Rectal smooth muscle tissue (tissue), 1 donor: ENCODE measurements around the gene CYSRT1.

Source experiments
- H3K27ac ChIP-seq: one replicate; pipeline ENCODE4 v1.7.0; 2013; ENCODE audit warnings: low read depth, low read length, inconsistent platforms
- H3K27me3 ChIP-seq: one replicate; pipeline ENCODE4 v1.7.0; 2013; ENCODE audit warnings: low read length; ENCODE audit not compliant: control insufficient read depth, insufficient read depth
- H3K36me3 ChIP-seq: one replicate; pipeline ENCODE4 v1.7.0; 2013; ENCODE audit warnings: low read length; ENCODE audit not compliant: control insufficient read depth, insufficient read depth
- H3K4me1 ChIP-seq: one replicate; pipeline ENCODE4 v1.7.0; 2013; ENCODE audit warnings: low read length; ENCODE audit not compliant: control insufficient read depth, insufficient read depth
- H3K4me3 ChIP-seq: one replicate; pipeline ENCODE4 v1.7.0; 2013; ENCODE audit warnings: low read length
- H3K9ac ChIP-seq: one replicate; pipeline ENCODE4 v1.7.0; 2013; ENCODE audit warnings: low read length

Gene CYSRT1

DNA sequence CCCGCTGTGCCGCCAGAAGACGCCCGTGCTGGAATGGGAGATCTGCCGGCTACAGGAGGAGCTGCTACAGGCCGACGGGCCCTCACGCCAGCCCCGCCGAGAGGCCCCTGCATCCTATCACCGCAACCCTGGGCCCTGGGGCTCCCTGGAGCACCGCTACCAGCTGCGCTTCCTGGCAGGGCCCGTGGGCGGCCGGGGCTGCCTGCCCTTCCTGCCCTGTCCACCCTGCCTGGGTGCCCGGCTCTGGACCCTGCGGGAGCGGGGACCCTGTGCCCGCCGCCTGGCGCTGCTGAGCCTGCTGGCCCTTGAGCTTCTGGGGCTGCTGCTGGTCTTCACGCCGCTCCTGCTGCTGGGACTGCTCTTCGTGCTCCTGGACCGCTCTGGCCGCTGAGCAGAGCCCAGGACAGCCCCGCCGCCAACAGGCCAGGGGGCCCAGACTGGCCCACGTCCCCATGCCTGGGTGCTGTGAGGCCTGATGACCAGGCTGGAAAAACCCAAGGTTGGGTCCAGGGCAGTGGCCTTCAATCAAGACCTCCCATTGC lies 6.7 kb upstream of the CYSRT1 start:
- peaks cover 2% of the 10 kb centered on the region for H3K36me3 ChIP-seq
- H3K9ac ChIP-seq, result no peak overlapping the region
- no peak overlapping the region for H3K27ac ChIP-seq
- H3K27me3 ChIP-seq, result no peaks in the 10 kb centered on the region
- H3K4me3 ChIP-seq, result peak overlapping the region; percentile 48
- peaks cover 6% of the 10 kb centered on the region for H3K4me1 ChIP-seq

DNA sequence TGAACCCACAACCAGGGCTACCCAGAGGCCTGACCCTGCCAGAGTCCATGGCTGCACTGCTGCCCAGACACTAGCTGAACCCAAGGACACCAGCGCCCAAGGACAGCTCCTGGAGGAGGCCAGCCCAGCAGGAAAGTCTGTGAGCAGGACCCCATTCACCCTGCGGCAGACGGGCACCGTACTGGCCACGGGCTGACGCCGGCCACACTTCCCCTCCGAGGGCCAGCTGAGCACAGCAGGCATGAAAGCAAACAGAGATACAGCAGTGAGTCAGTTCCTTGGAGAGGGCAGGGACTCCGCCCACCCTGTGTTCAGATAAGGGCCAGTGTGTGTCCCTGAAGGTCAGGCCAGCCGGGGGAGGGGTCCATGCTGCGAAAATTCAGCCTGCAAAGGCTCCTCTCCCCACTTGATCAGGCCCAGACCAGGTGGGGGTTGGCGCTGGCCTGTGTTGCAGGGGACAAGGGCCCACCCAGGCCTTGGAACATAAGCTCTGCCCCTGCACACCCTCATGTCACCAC lies 6.2 kb upstream of the CYSRT1 start:
- H3K36me3 ChIP-seq, result peaks cover 2% of the 10 kb centered on the region
- no peak overlapping the region for H3K27ac ChIP-seq
- H3K4me3 ChIP-seq, result no peak overlapping the region
- no peak overlapping the region for H3K9ac ChIP-seq
- no peaks in the 10 kb centered on the region for H3K27me3 ChIP-seq
- peaks cover 6% of the 10 kb centered on the region for H3K4me1 ChIP-seq

DNA sequence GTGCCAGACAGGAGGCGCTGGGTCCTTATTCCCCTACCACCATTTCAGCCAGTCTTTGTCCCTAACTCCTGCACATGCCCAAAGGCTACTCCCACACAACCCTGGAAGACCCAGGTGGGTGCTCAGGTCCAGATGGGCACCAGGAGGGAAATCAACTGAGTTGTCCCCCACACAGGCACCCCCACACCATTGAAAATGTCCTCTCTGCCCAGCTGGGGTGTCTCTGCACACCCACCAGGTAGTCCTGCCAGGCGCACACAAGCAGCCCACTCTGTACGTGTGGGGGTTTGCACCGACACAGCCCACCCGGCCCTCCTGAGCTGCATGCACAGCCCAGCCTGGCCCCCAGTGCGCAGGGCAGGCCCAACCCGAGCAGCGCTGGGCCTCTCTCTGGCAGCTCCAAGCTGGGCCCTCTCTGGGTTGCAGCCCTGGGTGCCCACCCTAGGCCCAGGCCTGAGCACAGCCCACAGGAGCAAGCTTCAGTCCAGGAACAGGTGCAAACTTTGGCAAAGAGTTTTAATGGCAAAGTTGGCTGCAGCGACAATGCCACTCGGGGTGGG lies 5.1 kb upstream of the CYSRT1 start:
- Histone ChIP-seq H3K9ac (no peak overlapping the region), H3K4me3 (no peak overlapping the region), H3K36me3 (peaks cover 2% of the 10 kb centered on the region), H3K27me3 (no peaks in the 10 kb centered on the region), H3K4me1 (peaks cover 8% of the 10 kb centered on the region), H3K27ac (no peak overlapping the region)

DNA sequence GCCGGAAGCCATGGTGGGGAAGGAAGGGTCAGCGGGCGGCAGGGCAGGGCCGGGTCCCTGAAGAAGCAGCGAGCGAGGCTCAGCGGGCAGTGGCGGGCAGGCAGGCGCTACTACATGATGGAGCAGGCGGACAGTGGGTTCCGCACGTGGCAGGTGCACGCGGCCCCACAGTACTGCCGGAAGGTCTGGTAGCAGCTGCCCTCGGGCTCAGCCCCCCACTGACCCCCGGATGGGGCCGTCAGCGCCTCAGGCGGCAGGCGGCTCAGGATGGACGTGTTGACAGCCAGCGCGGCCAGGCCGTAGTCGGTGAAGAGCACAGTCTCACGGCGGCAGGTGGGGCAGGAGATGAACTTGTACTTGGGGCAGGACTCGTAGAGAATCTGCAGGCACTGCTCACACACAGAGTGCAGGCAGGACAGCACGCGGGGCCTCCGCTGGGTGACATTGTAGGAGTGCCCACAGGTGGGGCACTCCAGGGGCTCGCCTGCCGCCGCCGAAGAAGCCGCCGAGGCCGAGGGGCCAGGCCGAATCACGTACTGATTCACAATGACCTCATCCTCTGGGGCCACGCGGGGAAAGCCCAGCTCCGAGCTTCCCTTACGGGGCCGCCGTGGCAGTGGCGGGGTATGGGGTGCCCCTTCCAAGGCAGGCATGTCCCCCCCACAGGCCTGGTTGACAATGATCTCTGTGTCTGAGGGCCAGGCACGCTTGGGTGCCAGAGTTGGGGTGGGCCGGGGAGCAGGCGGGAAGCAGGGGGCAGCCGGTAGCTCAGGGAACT lies 4.5 kb upstream of the CYSRT1 start:
- Histone ChIP-seq H3K4me1 (peaks cover 8% of the 10 kb centered on the region), H3K27me3 (no peaks in the 10 kb centered on the region), H3K9ac (no peak overlapping the region), H3K27ac (no peak overlapping the region), H3K4me3 (no peak overlapping the region), H3K36me3 (peaks cover 2% of the 10 kb centered on the region)

DNA sequence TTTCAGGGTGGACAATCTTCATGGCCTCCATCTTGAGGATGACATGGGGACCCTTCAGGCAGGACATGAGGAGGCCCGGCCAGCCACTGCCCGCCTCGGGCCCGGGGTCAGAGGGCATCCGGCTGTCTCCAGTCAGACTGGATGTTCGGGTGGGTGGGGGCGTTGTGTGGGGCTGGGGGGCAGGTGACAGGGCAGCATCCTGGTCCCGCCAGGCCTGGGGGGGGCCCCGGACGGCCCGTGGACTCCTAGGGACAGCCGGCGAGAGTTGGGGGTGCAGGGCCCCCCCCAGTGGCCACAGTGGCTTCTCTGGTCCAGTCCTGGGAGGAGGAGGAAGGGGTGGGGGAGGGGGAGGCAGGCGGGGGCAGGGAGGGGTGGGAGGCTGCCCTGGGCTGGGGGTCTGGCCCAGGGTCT lies 3.9 kb upstream of the CYSRT1 start:
- Histone ChIP-seq H3K36me3 (peaks cover 1% of the 10 kb centered on the region), H3K9ac (no peak overlapping the region), H3K27ac (no peak overlapping the region), H3K27me3 (no peaks in the 10 kb centered on the region), H3K4me1 (peaks cover 8% of the 10 kb centered on the region), H3K4me3 (no peak overlapping the region)

DNA sequence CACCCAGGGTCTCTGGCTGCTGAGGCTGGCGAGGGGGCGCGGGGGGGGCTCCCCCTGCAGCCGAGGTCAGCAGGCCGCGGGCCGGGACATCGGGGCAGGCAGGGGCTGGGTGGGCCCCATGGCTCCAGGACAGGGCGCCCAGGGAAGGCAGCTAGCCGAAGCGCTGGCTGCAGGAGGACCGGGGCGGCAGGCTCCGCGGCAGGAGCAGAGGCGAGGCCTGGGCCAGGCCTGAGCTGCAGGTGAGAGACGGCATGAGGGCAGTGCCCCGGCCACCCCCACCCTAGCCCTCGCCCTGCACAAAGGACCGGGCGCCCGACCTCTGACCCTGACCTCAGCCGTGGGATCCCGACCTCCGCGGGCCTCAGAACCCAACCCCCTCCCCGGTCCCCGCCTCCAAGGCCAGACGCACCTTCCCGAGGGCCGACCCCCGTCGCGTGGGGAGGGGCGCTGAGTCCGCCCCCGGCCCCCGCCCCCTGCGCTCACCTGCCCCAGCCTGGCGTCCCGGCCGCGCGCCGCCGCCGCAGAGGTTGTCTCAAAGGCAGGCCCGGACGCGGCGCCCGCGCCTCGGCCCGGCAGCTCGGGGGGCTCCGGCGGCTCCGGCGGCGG lies 3.4 kb upstream of the CYSRT1 start:
- H3K9ac ChIP-seq, result no peak overlapping the region
- H3K36me3 ChIP-seq, result no peaks in the 10 kb centered on the region
- H3K4me1 ChIP-seq, result peaks cover 8% of the 10 kb centered on the region
- peak overlapping the region; percentile 13 for H3K4me3 ChIP-seq
- no peak overlapping the region for H3K27ac ChIP-seq
- H3K27me3 ChIP-seq, result no peaks in the 10 kb centered on the region

DNA sequence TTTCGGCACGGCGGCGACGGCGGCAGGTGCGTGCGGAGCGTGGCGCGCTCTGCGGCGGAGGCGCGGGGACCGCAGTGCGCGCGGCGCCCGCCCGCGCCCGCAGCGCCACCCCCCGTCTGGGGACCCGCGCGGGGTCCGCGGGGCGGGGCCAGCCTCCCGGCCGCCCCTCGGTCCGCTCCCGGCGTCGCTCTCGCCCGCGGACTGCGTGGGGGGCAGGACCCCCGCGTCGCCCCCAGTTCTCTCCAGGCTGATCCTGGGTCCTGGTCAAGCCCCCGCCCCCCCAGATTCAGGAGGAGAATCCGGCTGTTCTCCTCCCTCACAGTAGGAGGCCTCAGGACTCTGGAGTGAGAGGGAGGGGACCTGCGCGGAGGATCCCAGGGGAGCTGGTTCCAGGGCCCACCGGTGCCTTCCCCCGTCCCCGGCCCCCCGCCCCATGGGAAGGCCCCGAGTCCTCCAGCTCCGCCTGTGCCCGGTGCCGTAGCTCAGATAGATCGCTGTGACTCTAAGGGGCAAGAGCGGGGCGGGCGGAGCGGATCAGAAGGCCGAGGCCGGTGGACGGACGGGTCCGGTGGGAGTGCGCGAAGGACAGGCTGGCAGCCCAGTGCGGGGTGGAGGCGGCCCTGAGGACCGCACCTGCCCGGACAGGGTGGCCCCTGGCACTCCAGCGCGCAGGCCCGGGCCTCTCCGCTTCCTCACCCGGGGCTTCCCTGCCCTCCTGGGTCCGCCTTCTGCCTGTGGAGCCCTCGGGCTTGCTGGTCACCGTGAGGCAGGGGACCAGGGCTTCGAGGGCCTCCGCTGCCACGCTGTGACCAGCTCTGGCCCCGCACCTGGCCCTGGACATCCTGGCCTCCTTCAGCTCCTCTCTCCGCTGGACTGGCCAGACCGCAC lies 2.5 kb upstream of the CYSRT1 start, which contains the start of gene RNF208:
TSS of gene RNF208 (minus strand) at position 51 of the 888 bp plus-strand sequence. CDS start 1,028 bp downstream, outside the sequence.
- Histone ChIP-seq H3K9ac (peak within 1 kb of the TSS; percentile 57), H3K4me1 (peaks cover 8% of the 10 kb centered on the region), H3K4me3 (peak within 1 kb of the TSS; percentile 71), H3K27ac (peak within 1 kb of the TSS; percentile 91), H3K27me3 (no peaks in the 10 kb centered on the region), H3K36me3 (no peaks in the 10 kb centered on the region)

DNA sequence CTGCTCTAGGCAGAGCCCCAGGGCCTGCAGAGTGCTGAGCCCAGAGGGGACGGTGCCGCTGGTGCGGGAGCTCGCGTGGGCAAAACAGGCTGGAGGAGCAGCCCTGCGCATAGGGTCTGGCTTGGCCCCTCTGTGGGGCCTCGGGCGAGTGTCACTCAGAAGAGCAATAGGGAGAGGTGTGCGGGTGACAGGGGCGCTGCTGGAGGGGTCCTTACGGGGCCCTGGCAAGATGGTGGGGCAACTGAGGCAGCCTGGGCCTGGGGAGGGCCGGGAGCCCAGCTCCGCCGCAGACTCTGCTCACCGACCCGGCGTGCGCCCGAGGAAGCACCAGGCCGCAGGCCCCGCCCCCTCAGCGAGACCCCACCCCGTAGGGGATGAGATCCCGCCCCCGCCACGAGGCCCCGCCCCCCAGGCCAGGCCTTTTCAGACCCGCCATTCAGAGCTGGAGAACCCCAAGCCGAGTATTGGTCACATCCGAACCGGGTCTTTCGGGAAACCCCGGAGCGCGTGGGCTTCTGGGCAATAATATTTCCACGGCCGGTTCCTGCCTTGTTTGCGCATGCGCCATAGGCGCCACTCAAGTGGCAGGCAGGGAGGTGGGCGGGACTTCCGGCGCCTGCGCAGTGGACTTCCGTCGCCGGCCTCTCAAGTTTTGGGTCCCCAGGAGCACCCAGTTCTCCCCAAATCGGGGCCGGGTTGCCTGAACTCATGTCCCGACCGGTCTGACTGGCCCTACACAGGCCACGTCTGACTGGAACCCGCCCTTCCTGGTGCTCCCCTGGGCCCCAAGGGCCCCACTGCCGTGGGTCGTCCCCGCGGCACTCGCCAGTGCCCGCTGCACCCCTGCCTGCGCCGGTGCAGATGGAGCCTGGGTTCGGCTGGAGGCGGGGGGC lies 1.6 kb upstream of the CYSRT1 start:
- peaks cover 8% of the 10 kb centered on the region for H3K4me1 ChIP-seq
- H3K4me3 ChIP-seq, result peak overlapping the region; percentile 71
- peak overlapping the region; percentile 91 for H3K27ac ChIP-seq
- H3K36me3 ChIP-seq, result no peaks in the 10 kb centered on the region
- peaks cover under 1% of the 10 kb centered on the region for H3K27me3 ChIP-seq
- H3K9ac ChIP-seq, result peak overlapping the region; percentile 97

DNA sequence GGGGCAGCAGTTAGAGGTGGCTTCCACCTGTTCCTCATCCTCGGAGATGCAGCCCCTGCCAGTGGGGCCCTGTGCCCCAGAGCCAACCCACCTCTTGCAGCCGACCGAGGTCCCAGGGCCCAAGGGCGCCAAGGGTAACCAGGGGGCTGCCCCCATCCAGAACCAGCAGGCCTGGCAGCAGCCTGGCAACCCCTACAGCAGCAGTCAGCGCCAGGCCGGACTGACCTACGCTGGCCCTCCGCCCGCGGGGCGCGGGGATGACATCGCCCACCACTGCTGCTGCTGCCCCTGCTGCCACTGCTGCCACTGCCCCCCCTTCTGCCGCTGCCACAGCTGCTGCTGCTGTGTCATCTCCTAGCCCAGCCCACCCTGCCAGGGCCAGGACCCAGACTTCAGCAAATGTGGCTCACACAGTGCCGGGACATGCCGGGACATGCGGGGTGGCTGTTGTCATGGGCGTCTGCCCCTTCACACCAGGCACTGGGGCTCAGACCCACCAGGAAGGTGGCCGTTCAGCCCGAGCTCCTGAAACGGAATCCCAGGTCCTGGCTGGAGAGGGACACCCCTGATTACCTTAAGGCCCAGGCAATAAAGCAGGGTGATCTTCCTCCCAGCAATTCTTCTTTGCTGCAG lies 841 bp downstream of the CYSRT1 start:
- Histone ChIP-seq H3K4me3 (no peak overlapping the region), H3K9ac (no peak overlapping the region), H3K4me1 (peaks cover 8% of the 10 kb centered on the region), H3K36me3 (no peaks in the 10 kb centered on the region), H3K27ac (no peak overlapping the region), H3K27me3 (peaks cover 24% of the 10 kb centered on the region)

DNA sequence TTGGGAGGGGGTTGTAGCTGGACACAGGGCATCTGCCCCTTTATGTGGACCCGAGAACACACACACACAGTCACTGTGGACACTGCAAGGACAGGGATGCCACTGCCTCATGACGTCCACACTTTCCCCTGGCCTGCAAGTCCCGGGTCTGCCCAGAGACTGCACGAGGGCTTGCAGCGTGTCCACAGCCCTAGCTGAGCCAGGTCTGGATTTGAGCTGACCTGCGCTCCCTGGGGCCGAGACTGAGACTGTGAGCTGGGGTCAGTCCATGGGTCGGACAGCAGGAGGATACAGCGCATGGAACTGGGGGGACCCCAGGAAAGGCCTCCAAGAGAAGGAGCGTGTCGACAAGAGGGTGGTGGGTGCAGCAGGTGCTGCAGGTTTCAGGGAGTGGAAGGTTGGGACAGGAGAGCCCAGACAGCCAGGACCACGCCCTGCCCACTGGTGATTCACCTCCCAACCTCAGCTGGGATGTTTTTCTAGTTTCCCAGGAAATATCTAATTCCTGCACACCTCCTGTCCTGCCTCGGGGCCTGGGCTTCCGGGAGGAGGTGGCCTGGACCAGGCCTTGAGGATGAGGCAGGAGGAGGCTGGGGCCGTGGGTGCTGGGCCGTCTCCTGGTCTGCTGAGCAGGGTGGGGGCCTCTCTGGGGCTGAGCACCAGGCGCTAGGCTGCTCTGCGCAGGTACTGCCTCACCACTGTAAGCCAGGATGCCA lies 1.5 kb downstream of the CYSRT1 start:
- H3K4me1 ChIP-seq, result peaks cover 8% of the 10 kb centered on the region
- H3K9ac ChIP-seq, result no peak overlapping the region
- no peak overlapping the region for H3K4me3 ChIP-seq
- H3K36me3 ChIP-seq, result no peaks in the 10 kb centered on the region
- peaks cover 24% of the 10 kb centered on the region for H3K27me3 ChIP-seq
- H3K27ac ChIP-seq, result no peak overlapping the region
